ENCODE data around the gene WDR44.

DNA sequence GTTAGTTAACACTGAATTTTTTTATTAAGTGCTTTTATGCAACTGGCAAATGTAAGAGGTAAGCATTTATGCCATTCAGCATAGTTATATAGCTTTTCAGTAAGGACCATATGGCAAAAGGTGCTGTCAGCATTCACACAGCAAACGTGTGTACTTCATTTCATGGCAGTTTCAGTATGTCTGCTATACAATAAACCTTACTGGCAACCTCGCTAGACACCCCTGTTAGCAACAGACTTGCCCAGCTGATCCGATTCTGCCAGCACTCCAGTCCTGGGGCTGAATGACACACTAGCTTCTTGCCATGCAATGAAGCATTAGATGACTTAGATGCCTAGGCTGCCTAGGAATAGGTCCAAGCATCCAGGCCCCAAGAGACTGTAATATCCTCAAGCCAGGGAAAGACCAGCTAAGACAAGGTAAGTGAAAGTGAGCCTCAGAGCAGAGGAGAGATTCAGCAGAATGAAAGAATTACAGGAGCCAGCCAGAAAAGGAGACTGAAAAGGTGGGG is 102.4 kb downstream of the WDR44 start:
- TF ChIP-seq, protein P1, sequence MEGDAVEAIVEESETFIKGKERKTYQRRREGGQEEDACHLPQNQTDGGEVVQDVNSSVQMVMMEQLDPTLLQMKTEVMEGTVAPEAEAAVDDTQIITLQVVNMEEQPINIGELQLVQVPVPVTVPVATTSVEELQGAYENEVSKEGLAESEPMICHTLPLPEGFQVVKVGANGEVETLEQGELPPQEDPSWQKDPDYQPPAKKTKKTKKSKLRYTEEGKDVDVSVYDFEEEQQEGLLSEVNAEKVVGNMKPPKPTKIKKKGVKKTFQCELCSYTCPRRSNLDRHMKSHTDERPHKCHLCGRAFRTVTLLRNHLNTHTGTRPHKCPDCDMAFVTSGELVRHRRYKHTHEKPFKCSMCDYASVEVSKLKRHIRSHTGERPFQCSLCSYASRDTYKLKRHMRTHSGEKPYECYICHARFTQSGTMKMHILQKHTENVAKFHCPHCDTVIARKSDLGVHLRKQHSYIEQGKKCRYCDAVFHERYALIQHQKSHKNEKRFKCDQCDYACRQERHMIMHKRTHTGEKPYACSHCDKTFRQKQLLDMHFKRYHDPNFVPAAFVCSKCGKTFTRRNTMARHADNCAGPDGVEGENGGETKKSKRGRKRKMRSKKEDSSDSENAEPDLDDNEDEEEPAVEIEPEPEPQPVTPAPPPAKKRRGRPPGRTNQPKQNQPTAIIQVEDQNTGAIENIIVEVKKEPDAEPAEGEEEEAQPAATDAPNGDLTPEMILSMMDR (IDR thresholded peaks at IDR 0.05) = no peak
- TF ChIP-seq EP300 (IDR thresholded peaks at IDR 0.05) = no peak
- TF ChIP-seq POLR2A (IDR thresholded peaks at IDR 0.05) = no peak
- no peak for TF ChIP-seq POLR2AphosphoS5 (IDR thresholded peaks at IDR 0.05)
